ENCODE measurements around the gene PAPOLA. TPM values are rescaled to one million over a fixed set of nuclear protein-coding genes. Genes with fewer than 3 reads are reported as not detected.

PAPOLA gene
- total and polyA plus RNA-seq, 9 of the 15 experiments (the other 6 are each of a cell fraction or from before 2014, with no cell fraction given) = 51.1 to 199 (median 95.8) TPM

GRCh38 chr14:96478119-96478518, 24.1 kb upstream of the PAPOLA start (continued):
- TF ChIP-seq ZNF318 (IDR thresholded peaks at IDR 0.05; ENCODE audit: borderline replicate concordance in 1 of 2, low read depth in 1 of 2) (no peak), RERE (CRISPR knock-in tag; IDR thresholded peaks at IDR 0.05; ENCODE audit: borderline replicate concordance) (no peak)

Measured in K562 (cell line).